CD4-positive, alpha-beta T cell (primary cell): ENCODE data around the gene POLG2. TPM values are rescaled to one million over a fixed set of nuclear protein-coding genes. Genes with fewer than 3 reads are reported as not detected.
A peak's percentile ranks its signal among the peaks of the same experiment; 100 is the strongest.

ENCODE experiments used
- ATAC-seq: fragments of 200-7000 bp; cut with Tn5 transposase; one replicate; pipeline ENCODE4 v1.10.0; 2022; ENCODE audit warnings: mild to moderate bottlenecking; ENCODE audit not compliant: poor library complexity
- CTCF ChIA-PET: fragments of 350-600 bp; sonication (Branson Sonifier 250); formaldehyde crosslinking; loops from one replicate; lab custom pipeline; 2021; ENCODE audit warnings: antibody characterized with exemption, inconsistent platforms; lab: Charles Lee
- POLR2A ChIA-PET: fragments of 350-600 bp; sonication (Branson Sonifier 250); formaldehyde crosslinking; loops from one replicate; lab custom pipeline; 2021; ENCODE audit warnings: antibody characterized with exemption, inconsistent platforms; lab: Charles Lee
- DNase-seq, 14 experiments: peaks; one replicate each; pipeline ENCODE4 v3.0.0-alpha.2; 2013 to 2020; ENCODE audit warnings: mixed read lengths in 2 of 14
- H3K27ac ChIP-seq, 2 donors: one replicate each; pipeline versions ENCODE4 v1.5.1 to v1.7.0; 2013; ENCODE audit warnings: low read length in 2 of 2, low read depth in 1 of 2, mild to moderate bottlenecking in 1 of 2
- H3K27me3 ChIP-seq, 2 experiments: 1 replicate in 1 of 2; 2 replicates in 1 of 2; pipeline versions ENCODE4 v1.6.1 to v1.7.0; 2013; ENCODE audit warnings: low read length in 2 of 2, control low read depth in 1 of 2, mild to moderate bottlenecking in 1 of 2, moderate library complexity in 1 of 2; ENCODE audit not compliant: insufficient read depth in 2 of 2, control insufficient read depth in 1 of 2
- H3K36me3 ChIP-seq: one replicate; pipeline ENCODE4 v1.6.1; 2013; ENCODE audit warnings: low read length, control low read depth; ENCODE audit not compliant: insufficient read depth
- H3K4me1 ChIP-seq: one replicate; pipeline ENCODE4 v1.6.1; 2013; ENCODE audit warnings: low read length, control low read depth; ENCODE audit not compliant: insufficient read depth
- H3K4me3 ChIP-seq: one replicate; pipeline ENCODE4 v1.5.1; 2013; ENCODE audit warnings: mild to moderate bottlenecking, low read length, moderate library complexity
- H3K9me3 ChIP-seq, 2 experiments: 1 replicate in 1 of 2; 2 replicates in 1 of 2; pipeline versions ENCODE4 v1.6.1 to v1.7.0; 2013; ENCODE audit warnings: low read length in 2 of 2, mild to moderate bottlenecking in 2 of 2, control low read depth in 1 of 2, moderate library complexity in 1 of 2; ENCODE audit not compliant: control insufficient read depth in 1 of 2, insufficient read depth in 1 of 2
- H3K27ac Mint-ChIP-seq: one replicate; pipeline ENCODE4 v1.8.0; 2020; ENCODE audit warnings: mixed read lengths
- H3K27me3 Mint-ChIP-seq: one replicate; pipeline ENCODE4 v1.8.0; 2021; ENCODE audit warnings: mixed read lengths
- H3K36me3 Mint-ChIP-seq: one replicate; pipeline ENCODE4 v1.8.0; 2021; ENCODE audit warnings: low read depth, mixed read lengths
- H3K4me1 Mint-ChIP-seq: one replicate; pipeline ENCODE4 v1.8.0; 2021; ENCODE audit warnings: low read depth, mixed read lengths
- H3K4me3 Mint-ChIP-seq: one replicate; pipeline ENCODE4 v1.8.0; 2020; ENCODE audit warnings: mild to moderate bottlenecking, mixed read lengths
- H3K9me3 Mint-ChIP-seq: one replicate; pipeline ENCODE4 v1.8.0; 2020; ENCODE audit warnings: mixed read lengths
- intact Hi-C, 2 experiments: fragments of 100-400 bp; cut with DNase I in 1 of 2; cut with micrococcal nuclease in 1 of 2; formaldehyde crosslinking; loops; one replicate each; pipeline versions ENCODE4 v1.15.1 to v1.9.0; 2023 to 2025; cut with DNase I, micrococcal nuclease
- total RNA-seq, 174 experiments: library from RNA in 2 of 174; stranded (reverse) in 2 of 174; gene quantifications; one replicate each; pipeline ENCODE4 v1.2.3 and lab custom pipeline; 2021 to 2026
- TF ChIP-seq, protein P1 (sequence below): fragments of 200-600 bp; IDR thresholded peaks from one replicate; pipeline ENCODE4 v1.8.0; 2022; ENCODE audit warnings: antibody characterized with exemption, mild to moderate bottlenecking

POLG2 gene
- total RNA-seq, 2 experiments from 2014 or later, result 32.8 to 34.1 TPM

DNA sequence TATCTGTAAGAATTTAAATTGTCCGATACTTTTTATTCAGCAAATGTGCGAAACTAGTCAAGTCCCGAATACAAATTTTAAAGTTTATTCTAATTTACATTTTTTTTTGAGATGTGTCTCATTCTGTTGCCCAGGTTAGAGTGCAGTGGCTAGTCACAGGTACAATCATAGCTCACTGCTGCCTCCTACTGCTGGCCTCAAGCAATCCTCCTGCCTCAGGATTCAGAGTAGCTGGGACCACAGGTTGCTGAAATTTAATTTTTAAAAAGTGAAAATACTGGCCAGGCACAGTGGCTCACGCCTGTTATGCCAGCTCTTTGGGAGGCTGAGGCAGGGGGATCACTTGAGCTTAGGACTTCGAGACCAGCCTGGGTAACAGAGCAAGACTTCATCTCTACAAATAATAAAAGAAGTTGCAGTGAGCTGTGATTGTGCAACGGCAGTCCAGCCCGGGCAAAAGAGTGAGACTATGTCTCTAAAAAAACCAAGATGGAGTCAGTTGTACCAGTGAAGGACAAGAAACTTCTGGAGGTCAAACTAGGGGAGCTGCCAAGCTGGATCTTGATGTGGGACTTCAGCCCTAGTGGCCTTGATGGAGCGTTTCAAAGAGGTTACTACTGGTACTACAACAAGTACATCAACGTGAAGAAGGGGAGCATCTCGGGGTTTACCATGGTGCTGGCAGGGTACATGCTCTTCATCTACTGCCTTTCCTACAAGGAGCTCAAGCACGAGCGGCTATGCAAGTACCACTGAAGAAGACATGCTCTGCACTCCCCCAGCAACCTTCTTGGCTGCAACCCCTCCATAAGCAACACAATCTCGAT, 5.6 kb downstream of the POLG2 start:
- Mint-ChIP-seq H3K4me1 (peaks cover 25% of the 10 kb centered on the region), H3K27me3 (no peaks in the 10 kb centered on the region), H3K9me3 (no peaks in the 10 kb centered on the region), H3K27ac (no peak overlapping the region), H3K36me3 (peaks cover 69% of the 10 kb centered on the region), H3K4me3 (no peak overlapping the region)
- peak; percentile 75 for ATAC-seq
- intact Hi-C loops, result loop anchor here (1.0 to 10.0 kb wide), 3 partner anchors 71 to 716 kb away; partner anchors contain the start of genes CCDC47 (in 1 of the 2) and DDX42 (in 1 of the 2)
- peaks cover 39% of the 10 kb centered on the region for H3K36me3 ChIP-seq
- H3K9me3 ChIP-seq, result no peaks in the 10 kb centered on the region
- ChIA-PET POLR2A (interaction anchor here (1.5 to 10.7 kb wide), 2 partner anchors 13 to 71 kb away, joined by 13 to 453 read pairs; partner anchors contain the start of genes CEP95 and DDX5), CTCF (interaction anchor here (0.5 to 5.7 kb wide), 9 partner anchors 11 to 472 kb away, joined by 3 to 61 read pairs (median 5); partner anchors contain the start of genes CEP95 and DDX5)
- H3K27me3 ChIP-seq, result no peaks in the 10 kb centered on the region
- peaks cover 23% of the 10 kb centered on the region for H3K4me1 ChIP-seq
- peak in 13 of 14 experiments; percentile 22 to 78 (median 37) for DNase-seq
- TF ChIP-seq, protein P1, sequence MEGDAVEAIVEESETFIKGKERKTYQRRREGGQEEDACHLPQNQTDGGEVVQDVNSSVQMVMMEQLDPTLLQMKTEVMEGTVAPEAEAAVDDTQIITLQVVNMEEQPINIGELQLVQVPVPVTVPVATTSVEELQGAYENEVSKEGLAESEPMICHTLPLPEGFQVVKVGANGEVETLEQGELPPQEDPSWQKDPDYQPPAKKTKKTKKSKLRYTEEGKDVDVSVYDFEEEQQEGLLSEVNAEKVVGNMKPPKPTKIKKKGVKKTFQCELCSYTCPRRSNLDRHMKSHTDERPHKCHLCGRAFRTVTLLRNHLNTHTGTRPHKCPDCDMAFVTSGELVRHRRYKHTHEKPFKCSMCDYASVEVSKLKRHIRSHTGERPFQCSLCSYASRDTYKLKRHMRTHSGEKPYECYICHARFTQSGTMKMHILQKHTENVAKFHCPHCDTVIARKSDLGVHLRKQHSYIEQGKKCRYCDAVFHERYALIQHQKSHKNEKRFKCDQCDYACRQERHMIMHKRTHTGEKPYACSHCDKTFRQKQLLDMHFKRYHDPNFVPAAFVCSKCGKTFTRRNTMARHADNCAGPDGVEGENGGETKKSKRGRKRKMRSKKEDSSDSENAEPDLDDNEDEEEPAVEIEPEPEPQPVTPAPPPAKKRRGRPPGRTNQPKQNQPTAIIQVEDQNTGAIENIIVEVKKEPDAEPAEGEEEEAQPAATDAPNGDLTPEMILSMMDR, result peak; percentile 69
- no peak overlapping the region for H3K27ac ChIP-seq
- H3K4me3 ChIP-seq, result no peak overlapping the region

DNA sequence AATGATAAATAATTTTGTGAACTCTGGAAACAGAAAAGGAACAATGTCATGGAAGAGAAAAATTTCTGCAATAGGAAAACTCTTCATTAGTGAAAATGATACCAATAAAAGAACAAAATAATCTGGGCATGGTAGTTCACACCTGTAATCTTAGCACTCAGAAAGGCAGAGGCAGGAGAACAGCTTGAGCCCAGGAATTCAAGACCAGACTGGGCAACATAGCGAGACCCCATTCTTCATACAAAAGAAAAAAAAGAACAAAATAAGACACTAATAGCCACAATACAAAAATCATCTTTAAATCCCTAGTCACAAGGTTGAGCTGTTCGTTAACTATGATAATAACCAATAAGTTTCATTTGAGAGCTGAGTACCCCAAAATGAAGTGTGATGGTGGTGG, 8.6 kb downstream of the POLG2 start:
- intact Hi-C loops, result loop anchor here in 1 of 2 experiments (5.0 kb wide), 1 partner anchor 166 kb away; no protein-coding TSS in a partner anchor
- Histone ChIP-seq H3K4me1 (peaks cover 10% of the 10 kb centered on the region), H3K27ac (no peak overlapping the region), H3K9me3 (no peaks in the 10 kb centered on the region), H3K4me3 (no peak overlapping the region), H3K36me3 (peaks cover 58% of the 10 kb centered on the region), H3K27me3 (no peaks in the 10 kb centered on the region)
- Mint-ChIP-seq H3K36me3 (peaks cover 84% of the 10 kb centered on the region), H3K4me1 (peaks cover 19% of the 10 kb centered on the region), H3K9me3 (no peaks in the 10 kb centered on the region), H3K4me3 (no peak overlapping the region), H3K27me3 (no peaks in the 10 kb centered on the region), H3K27ac (no peak overlapping the region)
- ChIA-PET CTCF (interaction anchor here (5.7 kb wide), 1 partner anchor 68 kb away, joined by 61 read pairs; no protein-coding TSS in a partner anchor), POLR2A (no interaction called here)
- TF ChIP-seq, protein P1, result no peak
- no peak for DNase-seq
- no peak for ATAC-seq

DNA sequence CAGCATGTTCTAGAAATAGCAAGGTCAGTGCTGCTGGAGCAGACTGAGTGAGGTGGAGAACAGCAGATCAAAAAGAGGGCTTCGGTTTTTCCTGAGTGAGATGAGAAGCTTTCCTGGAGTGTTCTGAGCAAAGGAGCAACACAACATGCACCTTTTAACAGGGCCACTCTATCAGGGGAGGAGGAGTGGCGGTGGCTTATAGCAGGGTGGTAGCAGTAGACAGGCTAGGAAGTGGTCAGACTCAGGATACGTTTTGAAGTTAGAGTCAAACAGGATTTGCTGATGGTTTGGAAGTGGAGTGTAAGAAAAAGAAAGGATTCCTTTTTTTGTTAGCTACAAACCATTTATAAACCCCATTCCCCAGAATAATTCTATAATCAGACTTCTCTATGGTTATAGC, 12.5 kb downstream of the POLG2 start:
- Histone ChIP-seq H3K36me3 (peaks cover 46% of the 10 kb centered on the region), H3K4me3 (no peak overlapping the region), H3K4me1 (peaks cover 4% of the 10 kb centered on the region), H3K27ac (no peak overlapping the region), H3K27me3 (no peaks in the 10 kb centered on the region), H3K9me3 (no peaks in the 10 kb centered on the region)
- DNase-seq, result no peak
- Mint-ChIP-seq H3K27ac (no peak overlapping the region), H3K9me3 (no peaks in the 10 kb centered on the region), H3K36me3 (peaks cover 69% of the 10 kb centered on the region), H3K4me3 (no peak overlapping the region), H3K4me1 (peaks cover 17% of the 10 kb centered on the region), H3K27me3 (no peaks in the 10 kb centered on the region)
- intact Hi-C loops, result loop anchor here in 1 of 2 experiments (5.0 kb wide), 1 partner anchor 33 kb away; no protein-coding TSS in a partner anchor
- TF ChIP-seq, protein P1, result no peak
- ChIA-PET CTCF (interaction anchor here (1.3 kb wide), 1 partner anchor 23 kb away, joined by 3 read pairs; no protein-coding TSS in a partner anchor), POLR2A (interaction anchor here (1.8 kb wide), 1 partner anchor 22 kb away, joined by 7 read pairs; the partner anchor contains the start of genes CEP95 and DDX5)
- ATAC-seq, result no peak
